Panc1 (cell line): ENCODE measurements around the gene ELK3. TPM values are rescaled to one million over a fixed set of nuclear protein-coding genes. Genes with fewer than 3 reads are reported as not detected.

Source experiments
- ATAC-seq: fragments of 200-7000 bp; cut with Tn5 transposase; 2 replicates; pipeline ENCODE4 v1.9.1; 2020; ENCODE audit warnings: mild to moderate bottlenecking, moderate library complexity
- BruUV-seq: library from RNA; stranded (reverse); fragments of 400-500 nt; replicated peaks from 2 replicates; lab custom pipeline; 2021; lab: Mats Ljungman, UMichigan
- CTCF ChIA-PET: fragments of 300-600 bp; sonication (Branson Sonifier 250); formaldehyde crosslinking; loops from one replicate; lab custom pipeline; 2022; ENCODE audit warnings: antibody characterized with exemption; lab: Charles Lee
- POLR2A ChIA-PET: fragments of 300-600 bp; sonication (Branson Sonifier 250); formaldehyde crosslinking; loops from one replicate; lab custom pipeline; 2022; ENCODE audit warnings: antibody characterized with exemption; lab: Charles Lee
- DNase-seq: peaks from one replicate; pipeline ENCODE4 v3.0.0-alpha.2; 2010; ENCODE audit warnings: low read depth, low spot score
- H3K27ac ChIP-seq: 2 replicates; pipeline ENCODE4 v1.5.1; 2011; ENCODE audit warnings: mild to moderate bottlenecking, low read length, inconsistent platforms
- H3K27me3 ChIP-seq: fragments of 200-500 bp; sonication (Bioruptor generic); 2 replicates; pipeline ENCODE4 v1.6.0; 2014; ENCODE audit warnings: low read length, inconsistent platforms; ENCODE audit not compliant: control insufficient read depth, insufficient read depth
- H3K36me3 ChIP-seq: fragments of 200-500 bp; sonication (Bioruptor generic); 2 replicates; pipeline ENCODE4 v1.5.1; 2014; ENCODE audit warnings: inconsistent platforms, mild to moderate bottlenecking, low read length, moderate library complexity; ENCODE audit not compliant: control insufficient read depth, insufficient read depth
- H3K4me1 ChIP-seq: 2 replicates; pipeline ENCODE4 v1.5.1; 2011; ENCODE audit warnings: inconsistent platforms, mild to moderate bottlenecking, low read length, moderate library complexity; ENCODE audit not compliant: control insufficient read depth, insufficient read depth
- H3K4me3 ChIP-seq, 2 experiments: 2 replicates each; pipeline ENCODE4 v1.5.1; 2011 to 2012; ENCODE audit warnings: low read depth in 2 of 2, low read length in 2 of 2, mild to moderate bottlenecking in 2 of 2, inconsistent platforms in 1 of 2, moderate library complexity in 1 of 2
- H3K9me3 ChIP-seq: fragments of 200-500 bp; sonication (Bioruptor generic); 2 replicates; pipeline ENCODE4 v1.5.1; 2014; ENCODE audit warnings: low read depth, mild to moderate bottlenecking, inconsistent platforms, low read length, moderate library complexity; ENCODE audit not compliant: control insufficient read depth, insufficient read depth
- CTCF ChIP-seq: fragments of 450-650 bp; IDR thresholded peaks from 2 replicates; pipeline ENCODE4 v1.5.1; 2017; ENCODE audit warnings: mild to moderate bottlenecking
- POLR2AphosphoS5 ChIP-seq: IDR thresholded peaks from 2 replicates; pipeline ENCODE4 v1.6.1; 2012; ENCODE audit warnings: mild to moderate bottlenecking, low read depth, low read length, moderate library complexity
- REST ChIP-seq, 2 experiments: IDR thresholded peaks; 2 replicates each; pipeline ENCODE4 v1.6.1; 2011 to 2012; ENCODE audit warnings: low read depth in 2 of 2, control low read depth in 1 of 2, low read length in 1 of 2, mild to moderate bottlenecking in 1 of 2, moderate library complexity in 1 of 2; ENCODE audit not compliant: insufficient read depth in 1 of 2
- SIN3A ChIP-seq: IDR thresholded peaks from 2 replicates; pipeline ENCODE4 v1.6.1; 2012; ENCODE audit warnings: low read depth, mild to moderate bottlenecking, low read length, moderate library complexity, borderline replicate concordance; ENCODE audit not compliant: insufficient read depth
- TCF7L2 ChIP-seq: IDR thresholded peaks from 2 replicates; pipeline ENCODE4 v1.6.1; 2011; ENCODE audit warnings: mild to moderate bottlenecking, low read depth, low read length, inconsistent platforms
- in situ Hi-C: cut with HindIII; loops from 2 replicates; pipeline ENCODE4 v1.10.0; 2016; ENCODE audit warnings: low sequenced_read_pairs, low pct_unique_long_range_greater_than_20kb
- intact Hi-C: fragments of 100-400 bp; cut with micrococcal nuclease; formaldehyde crosslinking; loops from one replicate; pipeline ENCODE4 v1.10.0; 2022; ENCODE audit not compliant: unreplicated experiment
- total RNA-seq: library from RNA; stranded (reverse); gene quantifications from one replicate; pipeline ENCODE4 v1.2.1, GENCODE V29; 2021; ENCODE audit not compliant: unreplicated experiment

Gene ELK3
- total RNA-seq, 1 experiment from 2014 or later: 25.1 TPM

GRCh38 chr12:96199464-96199863 lies 5.3 kb downstream of the ELK3 start:
- no peak for TF ChIP-seq SIN3A
- no peak for TF ChIP-seq CTCF
- TF ChIP-seq REST (IDR thresholded peaks at IDR 0.05; ENCODE audit: insufficient read depth in 1 of 2, low read depth in 2 of 2, low read length in 1 of 2): no peak
- no peak for TF ChIP-seq POLR2AphosphoS5
- TF ChIP-seq TCF7L2: no peak
- ATAC-seq (no peak), DNase-seq (no peak)
- in situ Hi-C loops (no loop called here), intact Hi-C loops (no loop called here)
- no peaks in the 10 kb centered on the region; the same call in 1 of the 2 replicates for H3K36me3 ChIP-seq
- no peaks in the 10 kb centered on the region for H3K9me3 ChIP-seq
- CTCF ChIA-PET: no interaction called here
- H3K4me1 ChIP-seq: peaks cover 32% of the 10 kb centered on the region
- TSS peak; percentile 21 for BruUV-seq
- peak overlapping the region; percentile 65; the same call in 1 of the 2 replicates for H3K27ac ChIP-seq
- H3K27me3 ChIP-seq: no peaks in the 10 kb centered on the region
- POLR2A ChIA-PET: no interaction called here
- no peak overlapping the region for H3K4me3 ChIP-seq

GRCh38 chr12:96201272-96202227 lies 7.4 kb downstream of the ELK3 start:
- H3K4me1 ChIP-seq: peaks cover 28% of the 10 kb centered on the region
- no peaks in the 10 kb centered on the region for H3K27me3 ChIP-seq
- H3K9me3 ChIP-seq: no peaks in the 10 kb centered on the region
- ATAC-seq: no peak
- in situ Hi-C loops (no loop called here), intact Hi-C loops (no loop called here)
- DNase-seq: no peak
- no peak overlapping the region for H3K4me3 ChIP-seq
- POLR2A ChIA-PET: no interaction called here
- no peaks in the 10 kb centered on the region for H3K36me3 ChIP-seq
- TF ChIP-seq REST (IDR thresholded peaks at IDR 0.05; ENCODE audit: insufficient read depth in 1 of 2, low read depth in 2 of 2, low read length in 1 of 2) (no peak), TCF7L2 (no peak), SIN3A (no peak), CTCF (no peak), POLR2AphosphoS5 (no peak)
- CTCF ChIA-PET: interaction anchor here (0.5 kb wide), 1 partner anchor 17 kb away, joined by 4 read pairs; no protein-coding TSS in a partner anchor
- BruUV-seq: no TSS peak
- no peak overlapping the region for H3K27ac ChIP-seq
